Vein endothelial cell (primary cell): ENCODE measurements around the gene SEH1L. TPM values are rescaled to one million over a fixed set of nuclear protein-coding genes. Genes with fewer than 3 reads are reported as not detected.

ENCODE experiments used
- total RNA-seq: library from RNA; depleted of rRNA; stranded (reverse); fragments of >200 nt; gene quantifications from 2 replicates; pipeline ENCODE4 v1.2.3, GENCODE V29; 2012

The SEH1L gene, protein sequence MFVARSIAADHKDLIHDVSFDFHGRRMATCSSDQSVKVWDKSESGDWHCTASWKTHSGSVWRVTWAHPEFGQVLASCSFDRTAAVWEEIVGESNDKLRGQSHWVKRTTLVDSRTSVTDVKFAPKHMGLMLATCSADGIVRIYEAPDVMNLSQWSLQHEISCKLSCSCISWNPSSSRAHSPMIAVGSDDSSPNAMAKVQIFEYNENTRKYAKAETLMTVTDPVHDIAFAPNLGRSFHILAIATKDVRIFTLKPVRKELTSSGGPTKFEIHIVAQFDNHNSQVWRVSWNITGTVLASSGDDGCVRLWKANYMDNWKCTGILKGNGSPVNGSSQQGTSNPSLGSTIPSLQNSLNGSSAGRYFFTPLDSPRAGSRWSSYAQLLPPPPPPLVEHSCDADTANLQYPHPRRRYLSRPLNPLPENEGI
- 34.9 and 46.3 TPM in 2 replicates for total RNA-seq

DNA sequence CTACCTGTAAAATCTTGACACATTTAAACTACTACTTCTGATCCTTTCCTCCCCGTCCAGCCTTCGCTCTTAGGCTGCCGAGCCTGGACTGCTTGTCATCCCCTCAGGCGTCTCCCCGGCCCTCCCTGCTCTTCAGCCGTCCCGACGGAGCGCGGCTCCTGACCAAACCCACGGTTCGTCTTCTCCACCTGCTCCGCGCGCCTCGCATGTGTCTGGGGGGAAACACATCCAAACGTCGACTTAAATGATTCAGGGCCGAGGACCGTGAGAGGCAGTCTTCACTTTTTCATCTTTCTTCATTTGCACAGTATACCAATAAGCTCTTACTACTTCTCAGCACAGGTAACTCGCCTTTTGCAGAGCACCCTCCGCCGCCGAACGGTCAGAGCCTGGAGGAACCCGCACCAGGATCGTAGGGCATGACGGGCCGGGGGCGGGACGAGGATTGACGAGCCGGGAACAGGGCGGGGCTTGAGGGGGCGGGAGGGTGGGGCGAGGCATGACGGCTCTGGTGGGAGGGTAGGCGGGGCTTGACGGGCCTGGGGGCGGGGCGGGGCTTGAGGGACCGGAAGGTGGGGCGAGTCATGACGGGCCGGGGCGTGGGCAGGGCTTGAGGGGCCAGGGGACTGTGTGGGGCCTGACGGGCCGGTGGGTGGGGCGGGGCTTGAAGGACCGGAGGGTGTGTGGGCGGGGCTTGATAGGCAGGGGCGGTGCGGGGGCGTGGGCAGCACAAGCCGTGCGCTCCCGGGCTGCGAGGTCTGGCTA is at the start of gene SEH1L:
Gene SEH1L (plus strand): TSS at position 727 of the 765 bp plus-strand sequence. CDS start 111 bp downstream, outside the sequence.

GRCh38 chr18:12990967-12991820 is 43.4 kb downstream of the SEH1L start, which contains the start of gene CEP192:
Gene CEP192 (plus strand): TSS chr18:12991362. CDS start chr18:12999425, 8,063 bp downstream.

Other genes with a start within 250 kb of the SEH1L start
- 9.5 and 10.6 TPM in 2 replicates for gene CEP76, start 245.3 kb upstream of the SEH1L start, total RNA-seq
- 80.4 and 89.7 TPM in 2 replicates for gene PSMG2, start 245.0 kb upstream of the SEH1L start, total RNA-seq
- 14.4 and 22.5 TPM in 2 replicates for gene PTPN2, start 63.8 kb upstream of the SEH1L start, total RNA-seq
- 21.6 and 26.2 TPM in 2 replicates for gene CEP192, start 43.4 kb downstream of the SEH1L start, total RNA-seq